Measurements from ENCODE around the gene H1-8.

The H1-8 gene

GRCh38 chr3:129596194-129597086 lies 53.5 kb downstream of the H1-8 start:
- DNase-seq (ENCODE audit: low read depth) = peak; percentile 96
- TF ChIP-seq CTCF (conservative IDR thresholded peaks at IDR 0.05; ENCODE audit: control insufficient read depth, insufficient read depth, low read depth, low read length) = no peak
- peak overlapping the region; percentile 12 for H3K4me3 ChIP-seq (ENCODE audit: control insufficient read depth, low read depth, low read length)

- DNase-seq (ENCODE audit: low read depth) = peak; percentile 61
- TF ChIP-seq CTCF (conservative IDR thresholded peaks at IDR 0.05; ENCODE audit: control insufficient read depth, insufficient read depth, low read depth, low read length) = no peak
- H3K4me3 ChIP-seq (ENCODE audit: control insufficient read depth, low read depth, low read length) = no peak overlapping the region
Measured at GRCh38 chr3:129597087-129597999, 54.4 kb downstream of the H1-8 start.

GRCh38 chr3:129598000-129598381 lies 55.0 kb downstream of the H1-8 start:
- H3K4me3 ChIP-seq (ENCODE audit: control insufficient read depth, low read depth, low read length) = no peak overlapping the region
- no peak for TF ChIP-seq CTCF (conservative IDR thresholded peaks at IDR 0.05; ENCODE audit: control insufficient read depth, insufficient read depth, low read depth, low read length)
- no peak for DNase-seq (ENCODE audit: low read depth)

- no peak for TF ChIP-seq CTCF (conservative IDR thresholded peaks at IDR 0.05; ENCODE audit: control insufficient read depth, insufficient read depth, low read depth, low read length)
- no peak overlapping the region for H3K4me3 ChIP-seq (ENCODE audit: control insufficient read depth, low read depth, low read length)
Measured at GRCh38 chr3:129598484-129598883, 55.5 kb downstream of the H1-8 start.

GRCh38 chr3:129599073-129599472 lies 56.1 kb downstream of the H1-8 start:
- H3K4me3 ChIP-seq (ENCODE audit: control insufficient read depth, low read depth, low read length) = no peak overlapping the region
- no peak for DNase-seq (ENCODE audit: low read depth)
- no peak for TF ChIP-seq CTCF (conservative IDR thresholded peaks at IDR 0.05; ENCODE audit: control insufficient read depth, insufficient read depth, low read depth, low read length)

More at GRCh38 chr3:129598484-129598883, 55.5 kb downstream of the H1-8 start:
- DNase-seq (ENCODE audit: low read depth) = no peak

- no peak overlapping the region for H3K4me3 ChIP-seq (ENCODE audit: control insufficient read depth, low read depth, low read length)
- TF ChIP-seq CTCF (conservative IDR thresholded peaks at IDR 0.05; ENCODE audit: control insufficient read depth, insufficient read depth, low read depth, low read length) = no peak
- DNase-seq (ENCODE audit: low read depth) = peak; percentile 69
Measured at GRCh38 chr3:129599607-129600006, 56.6 kb downstream of the H1-8 start.
